KMS-11 (cell line): ENCODE data around the gene WSCD1.

ENCODE experiments used
- H2AFZ ChIP-seq: fragments of 200-600 bp; sonication (generic); 2 replicates; pipeline ENCODE4 v1.6.1; 2016; ENCODE audit warnings: antibody characterized with exemption, mixed run types, low read depth
- H3K27ac ChIP-seq: fragments of 200-600 bp; sonication (generic); 2 replicates; pipeline ENCODE4 v1.6.1; 2016; ENCODE audit warnings: mild to moderate bottlenecking, mixed run types
- H3K27me3 ChIP-seq: fragments of 200-600 bp; sonication (generic); 2 replicates; pipeline ENCODE4 v1.6.1; 2017; ENCODE audit warnings: mild to moderate bottlenecking, low read depth, mixed run types, moderate library complexity; ENCODE audit not compliant: insufficient read depth
- H3K36me3 ChIP-seq: fragments of 200-600 bp; sonication (generic); 2 replicates; pipeline ENCODE4 v1.6.1; 2017; ENCODE audit warnings: mild to moderate bottlenecking, mixed run types; ENCODE audit not compliant: insufficient read depth
- H3K4me1 ChIP-seq: fragments of 200-600 bp; sonication (generic); 2 replicates; pipeline ENCODE4 v1.6.1; 2016; ENCODE audit warnings: mild to moderate bottlenecking, low read depth, mixed run types; ENCODE audit not compliant: poor library complexity, severe bottlenecking
- H3K4me2 ChIP-seq: fragments of 200-600 bp; sonication (generic); 2 replicates; pipeline ENCODE4 v1.7.0; 2016; ENCODE audit warnings: mild to moderate bottlenecking, mixed run types
- H3K4me3 ChIP-seq: fragments of 200-600 bp; sonication (generic); IDR thresholded peaks from 2 replicates; pipeline ENCODE4 v1.6.1; 2017; ENCODE audit warnings: low read depth, low read length, mixed read lengths; ENCODE audit not compliant: insufficient read depth
- H3K79me2 ChIP-seq: fragments of 200-600 bp; sonication (generic); 2 replicates; pipeline ENCODE4 v1.6.1; 2016; ENCODE audit warnings: low read depth, mixed run types; ENCODE audit not compliant: insufficient read depth
- H3K9ac ChIP-seq: fragments of 200-600 bp; sonication (generic); 2 replicates; pipeline ENCODE4 v1.6.1; 2016; ENCODE audit warnings: mild to moderate bottlenecking, mixed run types
- H4K20me1 ChIP-seq: fragments of 200-600 bp; sonication (generic); 2 replicates; pipeline ENCODE4 v1.6.1; 2016; ENCODE audit warnings: mild to moderate bottlenecking, mixed run types; ENCODE audit not compliant: insufficient read depth
- CTCF ChIP-seq: fragments of 200-600 bp; sonication (generic); conservative IDR thresholded peaks from 2 replicates; pipeline ENCODE4 v1.6.1; 2017; ENCODE audit warnings: low read depth, mild to moderate bottlenecking, antibody characterized with exemption, low read length, moderate library complexity, mixed read lengths

The WSCD1 gene

GRCh38 chr17:6024576-6024975, 45.6 kb upstream of the WSCD1 start:
- Histone ChIP-seq H2AFZ (no peak overlapping the region), H3K27me3 (no peaks in the 10 kb centered on the region), H3K9ac (no peak overlapping the region), H3K27ac (no peak overlapping the region), H3K4me3 (no peak overlapping the region), H3K4me1 (no peaks in the 10 kb centered on the region), H4K20me1 (no peaks in the 10 kb centered on the region), H3K79me2 (no peaks in the 10 kb centered on the region), H3K36me3 (no peaks in the 10 kb centered on the region), H3K4me2 (no peak overlapping the region)
- no peak for TF ChIP-seq CTCF

- Histone ChIP-seq H3K4me1 (no peaks in the 10 kb centered on the region), H3K9ac (no peak overlapping the region), H2AFZ (no peak overlapping the region), H3K27ac (no peak overlapping the region), H3K4me2 (no peak overlapping the region), H3K36me3 (no peaks in the 10 kb centered on the region), H3K79me2 (no peaks in the 10 kb centered on the region), H3K4me3 (no peak overlapping the region), H3K27me3 (no peaks in the 10 kb centered on the region), H4K20me1 (no peaks in the 10 kb centered on the region)
- TF ChIP-seq CTCF, result no peak
Observed at GRCh38 chr17:6027342-6028024, 42.7 kb upstream of the WSCD1 start.

- no peak for TF ChIP-seq CTCF
- no peaks in the 10 kb centered on the region for H3K4me1 ChIP-seq
- H2AFZ ChIP-seq, result no peak overlapping the region
- H4K20me1 ChIP-seq, result no peaks in the 10 kb centered on the region
- no peaks in the 10 kb centered on the region for H3K79me2 ChIP-seq
- no peaks in the 10 kb centered on the region for H3K36me3 ChIP-seq
- H3K27me3 ChIP-seq, result no peaks in the 10 kb centered on the region
- H3K9ac ChIP-seq, result no peak overlapping the region
- H3K4me2 ChIP-seq, result no peak overlapping the region
- H3K27ac ChIP-seq, result no peak overlapping the region
- H3K4me3 ChIP-seq, result no peak overlapping the region
Observed at GRCh38 chr17:6028294-6028693, 41.9 kb upstream of the WSCD1 start.

GRCh38 chr17:6035801-6036394, 34.3 kb upstream of the WSCD1 start:
- no peaks in the 10 kb centered on the region for H4K20me1 ChIP-seq
- no peak for TF ChIP-seq CTCF
- no peak overlapping the region for H3K4me3 ChIP-seq
- no peaks in the 10 kb centered on the region for H3K36me3 ChIP-seq
- H2AFZ ChIP-seq, result no peak overlapping the region
- no peak overlapping the region for H3K27ac ChIP-seq
- no peak overlapping the region for H3K4me2 ChIP-seq
- H3K27me3 ChIP-seq, result no peaks in the 10 kb centered on the region
- no peak overlapping the region for H3K9ac ChIP-seq
- no peaks in the 10 kb centered on the region for H3K79me2 ChIP-seq
- no peaks in the 10 kb centered on the region for H3K4me1 ChIP-seq
